GM23248 (cell line): ENCODE results near the gene LSMEM2.

ENCODE experiments used
- EZH2 ChIP-seq: fragments of 200-600 bp; sonication (generic); IDR thresholded peaks from 2 replicates; pipeline ENCODE4 v1.6.1; 2018; ENCODE audit warnings: antibody characterized with exemption, mild to moderate bottlenecking; ENCODE audit not compliant: insufficient read depth, poor library complexity, severe bottlenecking
- EZH2phosphoT487 ChIP-seq: fragments of 200-600 bp; sonication (generic); IDR thresholded peaks from 2 replicates; pipeline ENCODE4 v1.6.1; 2018; ENCODE audit warnings: antibody characterized with exemption, moderate library complexity, mild to moderate bottlenecking, low read depth; ENCODE audit not compliant: insufficient read depth

DNA sequence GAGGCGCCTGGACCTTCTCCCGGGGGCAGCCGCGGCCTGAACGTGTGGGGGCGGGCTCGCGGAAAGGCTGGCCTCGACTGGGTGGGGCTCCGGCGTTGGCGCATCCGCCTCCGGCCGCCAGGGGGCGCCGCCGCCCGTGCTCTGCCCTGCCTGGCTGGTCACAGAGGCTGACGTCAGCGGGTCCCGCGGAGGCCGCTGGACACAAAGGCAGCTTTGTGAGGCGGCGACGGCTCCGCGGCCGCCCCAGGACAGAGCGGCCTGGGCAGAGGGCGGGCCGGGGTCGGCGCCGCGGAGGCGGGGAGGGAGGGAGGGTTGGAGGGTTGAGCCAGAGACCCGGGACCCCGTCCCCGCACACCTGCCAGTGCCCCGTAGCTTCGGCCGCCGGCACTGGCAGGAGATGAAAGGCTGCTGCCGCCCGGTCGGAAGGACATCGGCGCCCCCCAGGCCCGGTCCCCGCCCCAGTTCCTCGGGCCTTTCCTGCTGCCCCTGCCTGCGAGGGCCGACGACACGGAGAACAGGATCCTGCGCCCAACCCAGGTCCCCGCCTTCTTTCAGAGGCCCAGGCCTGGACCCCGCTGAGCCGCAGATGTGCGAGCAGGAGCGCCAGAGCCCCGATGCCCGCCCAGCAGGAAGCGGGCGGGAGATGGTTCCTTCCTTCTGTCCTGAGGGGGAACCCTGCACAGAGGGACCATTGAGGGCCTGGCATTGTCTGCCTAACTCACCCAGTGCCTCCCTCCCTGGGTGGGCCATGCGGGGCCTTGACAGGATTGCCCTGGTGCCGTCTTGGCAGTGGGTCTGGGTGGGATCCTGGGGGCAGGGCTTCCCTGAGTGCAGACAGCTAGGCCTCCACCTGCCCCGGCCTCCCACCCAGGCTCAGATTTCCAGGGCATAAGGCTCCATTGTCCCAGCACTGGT is 18.6 kb upstream of the LSMEM2 start:
- TF ChIP-seq EZH2 (no peak), EZH2phosphoT487 (no peak)
